Measurements from ENCODE around the gene MYT1. TPM values are rescaled to one million over a fixed set of nuclear protein-coding genes. Genes with fewer than 3 reads are reported as not detected.

Gene MYT1
- total and polyA plus RNA-seq, 2 of the 8 experiments (the other 6 are each of a cell fraction or from before 2014, with no cell fraction given), result 0.63 to 2.0 TPM

DNA sequence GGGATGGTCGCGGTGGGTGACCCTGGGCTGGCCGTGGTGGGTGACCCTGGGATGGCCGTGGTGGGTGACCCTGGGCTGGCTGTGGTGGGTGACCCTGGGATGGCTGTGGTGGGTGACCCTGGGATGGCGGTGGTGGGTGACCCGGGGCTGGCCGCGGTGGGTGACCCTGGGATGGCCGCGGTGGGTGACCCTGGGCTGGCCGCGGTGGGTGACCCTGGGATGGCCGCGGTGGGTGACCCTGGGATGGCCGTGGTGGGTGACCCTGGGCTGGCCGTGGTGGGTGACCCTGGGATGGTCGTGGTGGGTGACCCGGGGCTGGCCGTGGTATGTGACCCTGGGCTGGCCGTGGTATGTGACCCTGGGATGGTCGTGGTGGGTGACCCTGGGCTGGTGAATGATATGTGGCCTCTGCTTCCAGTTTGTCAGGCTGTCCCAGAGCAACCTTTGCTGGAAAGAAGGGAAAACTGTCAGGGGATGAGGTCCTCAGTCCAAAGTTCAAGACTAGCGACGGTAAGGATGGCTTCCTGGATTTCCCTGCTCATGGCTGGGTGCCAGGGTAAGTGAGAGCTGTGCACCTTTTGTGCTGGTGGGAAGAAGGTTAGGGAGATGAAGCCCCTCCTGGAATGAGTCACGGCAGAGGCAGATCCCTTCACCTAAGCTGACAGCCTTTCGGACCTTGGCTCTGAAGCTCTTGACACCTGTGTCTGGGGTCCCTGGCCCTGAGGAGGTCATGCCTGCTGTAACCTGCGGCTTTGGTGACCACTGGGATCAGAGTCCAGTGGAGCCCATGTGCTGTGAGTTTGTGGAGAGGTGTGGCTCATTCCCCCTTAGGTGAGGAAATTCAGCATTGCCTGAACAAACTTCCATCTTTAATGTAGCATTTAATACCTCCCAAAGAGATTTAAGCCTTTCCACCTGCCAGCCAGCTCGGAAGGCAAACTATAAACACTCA, 72.2 kb downstream of the MYT1 start:
- WGBS, 2 experiments (ENCODE audit: extremely low coverage in 1 of 2, insufficient coverage in 1 of 2, insufficient read length in 1 of 2, insufficient replicate concordance in 2 of 2, low coverage in 1 of 2, low lambda C conversion rate in 2 of 2, missing lambda C conversion rate in 1 of 2), result 94% methylated on average over 19 of the region's 27 CpGs; no CpG with 5 or more reads in 1 of the 2 experiments
- H3K79me1 ChIP-seq (ENCODE audit: low read depth, low read length), result no peaks in the 10 kb centered on the region
- H3K23ac ChIP-seq (ENCODE audit: insufficient read length), result no peak overlapping the region
- TF ChIP-seq, protein P1, sequence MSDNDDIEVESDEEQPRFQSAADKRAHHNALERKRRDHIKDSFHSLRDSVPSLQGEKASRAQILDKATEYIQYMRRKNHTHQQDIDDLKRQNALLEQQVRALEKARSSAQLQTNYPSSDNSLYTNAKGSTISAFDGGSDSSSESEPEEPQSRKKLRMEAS (IDR thresholded peaks at IDR 0.05), result no peak
- TF ChIP-seq BACH1 (IDR thresholded peaks at IDR 0.05; ENCODE audit: low read length) (no peak), E2F6 (IDR thresholded peaks at IDR 0.05) (no peak), JUND (IDR thresholded peaks at IDR 0.05; ENCODE audit: low read length) (no peak), YY1 (IDR thresholded peaks at IDR 0.05; ENCODE audit: low read depth, low read length) (no peak), POU5F1 (IDR thresholded peaks at IDR 0.05; ENCODE audit: low read depth, low read length) (no peak), BRCA1 (IDR thresholded peaks at IDR 0.05; ENCODE audit: low read depth, low read length) (no peak), CBX8 (IDR thresholded peaks at IDR 0.05; ENCODE audit: borderline replicate concordance, low read depth, low read length) (no peak), CHD2 (IDR thresholded peaks at IDR 0.05; ENCODE audit: low read length) (no peak)
- H2BK20ac ChIP-seq (ENCODE audit: low read length), result no peak overlapping the region
- CTCF ChIA-PET (ENCODE audit: partially characterized antibody), result interaction anchor here (1.1 to 1.4 kb wide), 2 partner anchors 12 to 91 kb away, joined by 5 to 8 read pairs; no protein-coding TSS in a partner anchor
- H4K91ac ChIP-seq (replicated peaks; ENCODE audit: insufficient read length, low read length), result no peak overlapping the region
- no peaks in the 10 kb centered on the region for H3K4me1 ChIP-seq (replicated peaks in 1 of 4; ENCODE audit: control insufficient read depth in 3 of 4, insufficient read depth in 4 of 4, low read length in 3 of 4)
- FAIRE-seq (no peak), DNase-seq (ENCODE audit: low read depth in 1 of 2, low spot score in 2 of 2) (no peak)
- peaks cover 3 to 30% of the 10 kb centered on the region in 2 experiments; a peak in 2 of 4 replicates for H3K9me3 ChIP-seq (ENCODE audit: insufficient read depth in 2 of 2, low read depth in 1 of 2, low read length in 1 of 2)
- H4K20me1 ChIP-seq (replicated peaks in 1 of 2; ENCODE audit: control insufficient read depth in 1 of 2, insufficient read depth in 2 of 2, low read length in 2 of 2), result no peaks in the 10 kb centered on the region
- H2BK12ac ChIP-seq (ENCODE audit: low read depth, low read length), result no peak overlapping the region
- POLR2A ChIA-PET (ENCODE audit: partially characterized antibody), result interaction anchor here (1.8 kb wide), 1 partner anchor 13 kb away, joined by 6 read pairs; no protein-coding TSS in a partner anchor
- H2BK120ac ChIP-seq (replicated peaks; ENCODE audit: low read depth, low read length), result no peak overlapping the region
- H3K4ac ChIP-seq (replicated peaks; ENCODE audit: insufficient read length, low read depth, low read length), result no peak overlapping the region
- no peak overlapping the region for H4K5ac ChIP-seq (ENCODE audit: insufficient read length, low read depth, low read length)
- H3K36me3 ChIP-seq (ENCODE audit: control insufficient read depth in 2 of 4, insufficient read depth in 4 of 4, low read length in 3 of 4), result no peaks in the 10 kb centered on the region
- H4K8ac ChIP-seq (ENCODE audit: extremely low read depth, insufficient read depth, low read length), result no peak overlapping the region
- H3K18ac ChIP-seq (ENCODE audit: extremely low read depth, low read length), result no peak overlapping the region
- no peak overlapping the region for H2AFZ ChIP-seq (ENCODE audit: low read length)
- no peak overlapping the region for H3K56ac ChIP-seq (replicated peaks; ENCODE audit: insufficient read length, low read depth, low read length)
- H3K9ac ChIP-seq (replicated peaks in 1 of 4; ENCODE audit: extremely low read depth in 1 of 4, low read depth in 3 of 4, low read length in 3 of 4), result no peak overlapping the region
- H3K4me3 ChIP-seq (ENCODE audit: extremely low read depth in 1 of 4, insufficient read depth in 2 of 4, low read depth in 3 of 4, low read length in 4 of 4), result no peak overlapping the region
- H2AK5ac ChIP-seq (ENCODE audit: low read depth, low read length), result no peak overlapping the region
- no peaks in the 10 kb centered on the region for H3K23me2 ChIP-seq (ENCODE audit: low read depth, low read length)
- no peaks in the 10 kb centered on the region; a peak in 1 of 7 replicates for H3K27me3 ChIP-seq (replicated peaks in 1 of 4; ENCODE audit: control insufficient read depth in 3 of 4, extremely low read depth in 1 of 4, insufficient read depth in 3 of 4, low read length in 3 of 4)
- H3K27ac ChIP-seq (ENCODE audit: low read depth, low read length), result no peak overlapping the region
- no peaks in the 10 kb centered on the region for H3K79me2 ChIP-seq (ENCODE audit: control insufficient read depth in 1 of 2, insufficient read depth in 2 of 2, low read length in 2 of 2)
- no peak overlapping the region for H2BK5ac ChIP-seq (ENCODE audit: low read depth, low read length)
- no peak overlapping the region for H3K4me2 ChIP-seq (ENCODE audit: insufficient read depth in 1 of 2, low read depth in 2 of 2, low read length in 2 of 2)
- H3K14ac ChIP-seq (ENCODE audit: insufficient read length), result no peak overlapping the region
- no peak overlapping the region for H2BK15ac ChIP-seq (ENCODE audit: low read length)

All from H1 (cell line).